COLO829 (cell line): Measurements from ENCODE around the gene ITPKB.
A peak's percentile ranks its signal among the peaks of the same experiment; 100 is the strongest.
"Not testable (repeated sequence)": the region's sequence is repeated elsewhere in the genome, so short reads cannot be mapped to it uniquely, and the experiment has no call there.

Source experiments
- DNase-seq: peaks from one replicate; pipeline ENCODE4 v3.0.0; 2012; ENCODE audit warnings: low spot score

ITPKB gene

GRCh38 chr1:226738995-226739695 lies at the start of gene ITPKB:
Gene ITPKB (minus strand): TSS chr1:226739282. CDS start chr1:226737458, 1,824 bp downstream.
- DNase-seq = peak; percentile 63

GRCh38 chr1:226787638-226788037 lies 48.6 kb upstream of the ITPKB start:
- no peak for DNase-seq

GRCh38 chr1:226787071-226787470 lies 48.0 kb upstream of the ITPKB start:
- peak; percentile 94 for DNase-seq

GRCh38 chr1:226786550-226786949 lies 47.5 kb upstream of the ITPKB start:
- no peak for DNase-seq

GRCh38 chr1:226785805-226786204 lies 46.7 kb upstream of the ITPKB start:
- no peak for DNase-seq

- peak; percentile 38 for DNase-seq
Observed at GRCh38 chr1:226784081-226785049, 45.3 kb upstream of the ITPKB start.

GRCh38 chr1:226782845-226783601 lies 43.9 kb upstream of the ITPKB start:
- DNase-seq = no peak

- DNase-seq = no peak
Observed at GRCh38 chr1:226781937-226782609, 43.0 kb upstream of the ITPKB start.

- DNase-seq = no peak
Observed at GRCh38 chr1:226779561-226779960, 40.5 kb upstream of the ITPKB start.

- DNase-seq = peak; percentile 43
Observed at GRCh38 chr1:226778657-226779058, 39.6 kb upstream of the ITPKB start.

GRCh38 chr1:226776975-226777374 lies 37.9 kb upstream of the ITPKB start:
- no peak for DNase-seq

- DNase-seq = no peak
Observed at GRCh38 chr1:226776066-226776465, 37.0 kb upstream of the ITPKB start.

GRCh38 chr1:226772446-226773139 lies 33.5 kb upstream of the ITPKB start:
- DNase-seq = peak; percentile 32

- not testable (repeated sequence) for DNase-seq
Observed at GRCh38 chr1:226767170-226767569, 28.1 kb upstream of the ITPKB start.

- no peak for DNase-seq
Observed at GRCh38 chr1:226766565-226766964, 27.5 kb upstream of the ITPKB start.

GRCh38 chr1:226764533-226764932 lies 25.5 kb upstream of the ITPKB start:
- no peak for DNase-seq

GRCh38 chr1:226763905-226764264 lies 24.8 kb upstream of the ITPKB start:
- DNase-seq = peak; percentile 99

GRCh38 chr1:226762988-226763904 lies 24.2 kb upstream of the ITPKB start:
- DNase-seq = no peak

- no peak for DNase-seq
Observed at GRCh38 chr1:226762055-226762454, 23.0 kb upstream of the ITPKB start.

GRCh38 chr1:226761322-226761721 lies 22.2 kb upstream of the ITPKB start:
- DNase-seq = no peak
